ENCODE results near the gene OSBPL10. TPM values are rescaled to one million over a fixed set of nuclear protein-coding genes. Genes with fewer than 3 reads are reported as not detected.

The OSBPL10 gene
- total RNA-seq, 1 experiment from 2014 or later = 172 TPM

DNA sequence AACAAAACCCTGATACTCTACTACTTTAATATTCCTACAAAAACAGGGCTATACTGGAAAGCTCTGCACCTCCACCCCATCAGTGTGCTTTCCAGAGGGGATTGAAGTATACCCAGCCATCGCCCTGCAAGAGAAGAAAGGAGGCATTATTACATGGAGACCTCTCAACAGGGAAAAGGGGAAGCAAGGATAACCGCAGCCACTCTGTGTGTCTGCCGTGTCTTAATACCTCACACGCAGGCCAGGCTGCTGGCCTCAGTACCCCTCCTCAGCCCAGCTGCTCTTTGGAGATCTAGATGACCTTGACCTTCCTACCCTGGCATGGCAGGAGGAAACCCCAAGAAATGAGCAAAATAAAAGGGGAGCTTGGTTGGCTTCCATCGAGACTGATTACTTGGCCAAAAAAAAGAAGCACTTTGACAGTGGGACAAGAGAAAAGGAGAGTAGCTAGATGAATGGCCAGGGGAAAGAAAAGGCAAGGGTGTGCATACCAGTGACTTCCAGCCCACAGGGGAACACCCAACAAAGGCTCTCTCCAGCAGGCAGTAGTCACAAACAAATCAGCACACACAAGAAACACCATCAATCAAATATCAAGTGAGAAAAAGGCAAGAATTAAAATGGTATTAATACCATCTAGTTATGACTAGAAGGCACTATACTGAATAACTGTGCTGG, 318.9 kb downstream of the OSBPL10 start:
- Mint-ChIP-seq H3K9me3 (ENCODE audit: unreplicated experiment) (no peaks in the 10 kb centered on the region), H3K4me1 (ENCODE audit: insufficient read depth, unreplicated experiment) (no peaks in the 10 kb centered on the region), H3K27ac (ENCODE audit: low read depth, unreplicated experiment) (no peak overlapping the region), H3K27me3 (ENCODE audit: insufficient read depth, unreplicated experiment) (no peaks in the 10 kb centered on the region), H3K4me3 (ENCODE audit: unreplicated experiment) (no peak overlapping the region), H3K36me3 (ENCODE audit: insufficient read depth, unreplicated experiment) (peaks cover 74% of the 10 kb centered on the region)
- BruUV-seq (replicated peaks) = no TSS peak
- ChIA-PET POLR2A (no interaction called here), CTCF (interaction anchor here (0.6 to 0.7 kb wide), 2 partner anchors 136 to 483 kb away, joined by 3 read pairs; no protein-coding TSS in a partner anchor)
- DNase-seq (ENCODE audit: unreplicated experiment) = no peak
- intact Hi-C loops (cut with micrococcal nuclease) = no loop called here
- TF ChIP-seq, protein P1, sequence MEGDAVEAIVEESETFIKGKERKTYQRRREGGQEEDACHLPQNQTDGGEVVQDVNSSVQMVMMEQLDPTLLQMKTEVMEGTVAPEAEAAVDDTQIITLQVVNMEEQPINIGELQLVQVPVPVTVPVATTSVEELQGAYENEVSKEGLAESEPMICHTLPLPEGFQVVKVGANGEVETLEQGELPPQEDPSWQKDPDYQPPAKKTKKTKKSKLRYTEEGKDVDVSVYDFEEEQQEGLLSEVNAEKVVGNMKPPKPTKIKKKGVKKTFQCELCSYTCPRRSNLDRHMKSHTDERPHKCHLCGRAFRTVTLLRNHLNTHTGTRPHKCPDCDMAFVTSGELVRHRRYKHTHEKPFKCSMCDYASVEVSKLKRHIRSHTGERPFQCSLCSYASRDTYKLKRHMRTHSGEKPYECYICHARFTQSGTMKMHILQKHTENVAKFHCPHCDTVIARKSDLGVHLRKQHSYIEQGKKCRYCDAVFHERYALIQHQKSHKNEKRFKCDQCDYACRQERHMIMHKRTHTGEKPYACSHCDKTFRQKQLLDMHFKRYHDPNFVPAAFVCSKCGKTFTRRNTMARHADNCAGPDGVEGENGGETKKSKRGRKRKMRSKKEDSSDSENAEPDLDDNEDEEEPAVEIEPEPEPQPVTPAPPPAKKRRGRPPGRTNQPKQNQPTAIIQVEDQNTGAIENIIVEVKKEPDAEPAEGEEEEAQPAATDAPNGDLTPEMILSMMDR (IDR thresholded peaks at IDR 0.05; ENCODE audit: unreplicated experiment) = no peak

DNA sequence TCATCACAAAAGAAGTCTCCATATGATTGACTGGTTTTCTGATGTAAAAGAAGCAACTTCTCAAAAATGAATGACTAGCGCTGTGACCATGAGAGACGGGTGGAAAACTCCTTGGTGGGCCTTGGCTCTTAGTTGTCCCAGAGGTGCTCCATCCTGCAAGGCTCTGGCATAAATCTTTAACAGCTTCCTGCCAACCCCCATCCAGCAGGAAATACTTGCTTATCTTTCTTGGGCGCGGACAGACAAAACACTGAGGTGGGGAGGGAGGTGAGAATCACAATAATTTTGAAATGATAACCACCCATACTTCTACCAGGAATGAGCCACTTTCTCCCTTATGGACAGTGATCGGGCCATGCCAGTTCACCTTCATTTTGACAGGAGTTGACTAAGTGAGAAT, 319.8 kb downstream of the OSBPL10 start:
- Mint-ChIP-seq H3K9me3 (ENCODE audit: unreplicated experiment) (no peaks in the 10 kb centered on the region), H3K36me3 (ENCODE audit: insufficient read depth, unreplicated experiment) (peaks cover 77% of the 10 kb centered on the region), H3K27me3 (ENCODE audit: insufficient read depth, unreplicated experiment) (no peaks in the 10 kb centered on the region), H3K4me3 (ENCODE audit: unreplicated experiment) (no peak overlapping the region), H3K4me1 (ENCODE audit: insufficient read depth, unreplicated experiment) (no peaks in the 10 kb centered on the region), H3K27ac (ENCODE audit: low read depth, unreplicated experiment) (no peak overlapping the region)
- BruUV-seq (replicated peaks) = no TSS peak
- intact Hi-C loops (cut with micrococcal nuclease) = no loop called here
- TF ChIP-seq, protein P1 (IDR thresholded peaks at IDR 0.05; ENCODE audit: unreplicated experiment) = no peak
- ChIA-PET CTCF (interaction anchor here (0.6 kb wide), 1 partner anchor 135 kb away, joined by 3 read pairs; no protein-coding TSS in a partner anchor), POLR2A (no interaction called here)
- DNase-seq (ENCODE audit: unreplicated experiment) = no peak

DNA sequence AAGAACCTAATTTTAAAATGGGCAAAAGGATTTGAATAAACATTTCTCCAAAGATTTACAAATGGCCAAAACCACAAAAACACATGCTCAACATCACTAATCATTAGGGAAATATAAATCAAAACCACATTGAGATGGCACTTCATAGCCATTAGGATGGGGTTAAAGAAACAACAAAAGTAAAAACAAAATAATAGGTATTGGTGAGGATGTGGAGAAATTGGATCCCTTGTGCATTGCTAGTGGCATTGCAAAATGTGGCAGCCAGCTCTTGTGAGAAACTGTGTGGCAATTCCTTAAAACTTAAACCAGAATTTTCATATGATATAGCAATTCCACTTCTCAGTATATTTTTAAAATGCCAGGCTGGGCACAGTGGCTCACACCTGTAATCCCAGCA, 321.8 kb downstream of the OSBPL10 start:
- ChIA-PET CTCF (interaction anchor here (0.6 kb wide), 1 partner anchor 75 kb away, joined by 3 read pairs; no protein-coding TSS in a partner anchor), POLR2A (no interaction called here)
- no TSS peak for BruUV-seq (replicated peaks)
- TF ChIP-seq, protein P1 (IDR thresholded peaks at IDR 0.05; ENCODE audit: unreplicated experiment) = no peak
- Mint-ChIP-seq H3K36me3 (ENCODE audit: insufficient read depth, unreplicated experiment) (peaks cover 89% of the 10 kb centered on the region), H3K27ac (ENCODE audit: low read depth, unreplicated experiment) (no peak overlapping the region), H3K4me3 (ENCODE audit: unreplicated experiment) (no peak overlapping the region), H3K27me3 (ENCODE audit: insufficient read depth, unreplicated experiment) (no peaks in the 10 kb centered on the region), H3K4me1 (ENCODE audit: insufficient read depth, unreplicated experiment) (no peaks in the 10 kb centered on the region), H3K9me3 (ENCODE audit: unreplicated experiment) (peaks cover 2% of the 10 kb centered on the region)
- no peak for DNase-seq (ENCODE audit: unreplicated experiment)
- intact Hi-C loops (cut with micrococcal nuclease) = loop anchor here (10.0 kb wide), 1 partner anchor 326 kb away; the partner anchor contains the start of genes OSBPL10 and ZNF860

DNA sequence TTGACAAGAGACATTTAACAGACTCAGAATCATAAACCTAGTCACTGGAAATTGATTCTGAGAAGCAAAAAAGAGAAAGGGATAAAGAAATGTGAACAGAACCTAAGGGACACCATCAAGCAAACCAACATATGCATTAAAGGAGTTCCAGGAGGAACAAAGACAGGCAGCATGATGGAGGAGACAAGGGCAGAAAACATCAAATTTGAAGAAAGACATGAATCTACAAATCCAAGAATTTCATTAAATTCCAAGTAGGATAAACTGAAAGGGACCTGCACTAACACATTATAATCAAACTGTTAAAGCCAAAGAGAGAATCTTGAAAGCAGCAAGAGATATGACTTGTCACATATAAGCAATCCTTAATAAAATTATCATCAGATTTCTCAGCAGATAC, 326.1 kb downstream of the OSBPL10 start:
- ChIA-PET POLR2A (no interaction called here), CTCF (no interaction called here)
- BruUV-seq (replicated peaks) = no TSS peak
- intact Hi-C loops (cut with micrococcal nuclease) = loop anchor here (10.0 kb wide), 1 partner anchor 330 kb away; the partner anchor contains the start of genes OSBPL10 and ZNF860
- no peak for DNase-seq (ENCODE audit: unreplicated experiment)
- Mint-ChIP-seq H3K4me1 (ENCODE audit: insufficient read depth, unreplicated experiment) (no peaks in the 10 kb centered on the region), H3K4me3 (ENCODE audit: unreplicated experiment) (no peak overlapping the region), H3K27me3 (ENCODE audit: insufficient read depth, unreplicated experiment) (no peaks in the 10 kb centered on the region), H3K36me3 (ENCODE audit: insufficient read depth, unreplicated experiment) (peaks cover 93% of the 10 kb centered on the region), H3K9me3 (ENCODE audit: unreplicated experiment) (peaks cover 29% of the 10 kb centered on the region), H3K27ac (ENCODE audit: low read depth, unreplicated experiment) (no peak overlapping the region)
- TF ChIP-seq, protein P1 (IDR thresholded peaks at IDR 0.05; ENCODE audit: unreplicated experiment) = no peak

Data from MCF 10A (cell line).